Stimulated activated CD4-positive, alpha-beta T cell treated with anti-CD3 and anti-CD28 coated beads, Interleukin-4, amount 100 ng/mL, for 1 hour (primary cell): ENCODE measurements around the gene RPL36.

Source experiments
- DNase-seq: peaks from one replicate; pipeline ENCODE4 v3.0.0-alpha.2; 2020

RPL36 gene

DNA sequence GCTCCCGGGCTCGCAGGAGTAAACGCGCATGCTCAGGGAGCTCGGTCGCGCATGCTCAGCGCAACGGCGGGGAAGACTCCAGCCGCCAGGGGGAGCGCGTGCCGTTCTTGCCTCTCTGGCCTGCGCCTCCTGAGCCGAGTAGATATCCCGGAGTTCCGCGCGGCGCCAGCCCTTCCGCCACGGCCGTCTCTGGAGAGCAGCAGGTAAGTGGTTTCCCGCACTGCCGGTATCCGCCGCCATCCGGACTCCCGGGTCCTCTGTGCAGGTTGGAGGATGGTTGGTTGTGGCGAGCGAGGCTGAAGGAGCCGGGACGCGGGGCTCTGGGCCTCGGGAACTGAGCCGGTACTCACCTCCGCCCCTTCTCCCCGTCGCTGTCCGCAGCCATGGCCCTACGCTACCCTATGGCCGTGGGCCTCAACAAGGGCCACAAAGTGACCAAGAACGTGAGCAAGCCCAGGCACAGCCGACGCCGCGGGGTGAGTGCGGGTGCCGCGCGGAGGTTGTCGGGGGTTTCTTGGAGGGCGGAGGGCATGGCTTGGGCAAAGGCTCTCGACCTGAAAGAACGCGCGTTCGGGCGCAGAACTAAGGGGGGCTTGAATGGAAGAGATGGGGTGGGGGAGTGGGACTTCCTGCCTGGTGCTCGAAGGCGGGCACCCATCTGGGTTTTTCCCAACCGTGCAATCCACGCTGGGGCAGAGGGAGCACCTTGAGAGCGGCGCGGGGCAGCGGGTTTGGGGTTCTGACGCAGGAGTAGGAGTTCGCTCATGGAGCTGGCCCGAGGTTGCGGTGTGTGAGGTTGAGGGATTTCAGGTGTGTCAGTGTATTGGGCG is at the start of gene RPL36:
Gene RPL36 (plus strand): TSS at position 171 of the 830 bp plus-strand sequence. CDS start 213 bp downstream, at position 384.
- DNase-seq: peak; percentile 99

DNA sequence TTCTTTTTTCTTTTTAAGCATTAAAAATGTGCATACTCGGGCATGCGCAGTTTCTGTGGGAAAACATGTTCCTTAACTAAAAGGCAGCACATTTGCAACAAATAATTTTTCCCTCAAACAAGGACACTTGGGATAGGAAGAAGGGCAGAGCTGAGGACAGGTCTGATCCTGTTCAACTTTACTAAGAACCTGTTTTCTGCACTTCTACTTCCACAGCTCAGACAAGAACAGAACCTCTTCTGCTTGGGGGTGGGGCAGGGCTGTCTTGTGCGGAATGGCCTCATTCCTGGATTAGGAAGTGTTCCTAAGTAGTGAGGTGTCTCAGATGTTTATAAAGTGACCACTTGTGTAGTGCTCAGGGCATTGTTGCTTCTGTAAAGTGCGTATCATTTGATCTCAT is 48.9 kb upstream of the RPL36 start:
- DNase-seq: no peak

GRCh38 chr19:5642204-5642603 is 47.9 kb upstream of the RPL36 start:
- DNase-seq: no peak

DNA sequence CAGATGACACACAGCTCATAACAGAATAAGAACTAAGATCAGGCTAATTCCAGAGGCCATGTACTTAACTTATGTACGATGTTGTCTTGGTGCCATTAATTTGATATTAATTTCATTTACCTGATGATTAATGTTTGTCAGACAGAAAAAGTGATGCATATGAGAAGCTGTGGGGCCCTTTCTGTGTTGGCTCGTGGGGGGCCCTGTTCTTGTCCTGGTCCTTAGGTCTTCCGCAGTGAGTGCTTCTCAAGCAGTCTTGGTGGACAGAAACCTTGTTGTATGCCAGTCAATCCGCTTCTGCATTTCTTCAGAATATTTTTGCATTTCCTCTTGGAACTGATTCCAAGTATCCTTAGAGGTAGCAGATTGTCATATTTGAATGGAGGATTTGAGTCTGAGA is 47.0 kb upstream of the RPL36 start:
- no peak for DNase-seq

DNA sequence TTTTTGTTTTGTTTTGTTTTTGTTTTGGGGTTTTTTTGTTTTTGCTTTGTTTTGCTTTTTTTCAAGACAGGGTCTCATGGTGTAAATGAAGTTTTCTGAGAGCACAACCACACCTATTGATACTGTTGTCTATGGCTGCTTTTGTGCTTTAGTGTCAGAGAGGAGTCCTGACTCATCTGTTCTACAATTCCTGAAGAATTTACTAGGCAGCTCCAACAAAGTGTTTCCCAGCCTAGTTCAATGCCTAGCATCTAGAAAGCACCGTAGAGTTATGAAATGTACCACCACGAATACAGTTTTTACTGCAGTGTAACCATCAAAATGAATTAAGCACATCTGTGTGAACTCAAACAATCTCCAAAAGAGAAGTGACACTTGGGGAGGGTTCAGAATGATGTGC is 46.1 kb upstream of the RPL36 start:
- no peak for DNase-seq

GRCh38 chr19:5645409-5645808 is 44.7 kb upstream of the RPL36 start:
- DNase-seq: no peak

DNA sequence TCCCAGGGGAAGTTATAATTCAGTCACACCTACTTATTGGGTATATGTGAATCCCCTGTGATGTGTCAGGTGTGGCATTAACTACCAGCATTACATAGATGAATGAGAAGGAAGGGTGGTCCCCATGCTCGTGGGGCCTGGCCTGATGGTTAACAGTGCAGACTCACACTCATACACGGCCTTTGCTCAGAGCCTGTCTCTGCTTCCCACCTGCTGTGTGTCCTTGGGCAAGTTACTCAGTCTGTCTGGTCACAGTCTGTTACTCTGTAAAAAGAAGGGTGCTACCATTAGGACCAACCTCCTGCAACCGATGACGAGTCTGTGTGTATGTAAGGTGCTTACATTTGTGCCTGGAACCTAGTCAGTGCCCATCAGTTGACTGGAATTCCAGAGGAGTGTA is 43.4 kb upstream of the RPL36 start:
- DNase-seq: no peak

DNA sequence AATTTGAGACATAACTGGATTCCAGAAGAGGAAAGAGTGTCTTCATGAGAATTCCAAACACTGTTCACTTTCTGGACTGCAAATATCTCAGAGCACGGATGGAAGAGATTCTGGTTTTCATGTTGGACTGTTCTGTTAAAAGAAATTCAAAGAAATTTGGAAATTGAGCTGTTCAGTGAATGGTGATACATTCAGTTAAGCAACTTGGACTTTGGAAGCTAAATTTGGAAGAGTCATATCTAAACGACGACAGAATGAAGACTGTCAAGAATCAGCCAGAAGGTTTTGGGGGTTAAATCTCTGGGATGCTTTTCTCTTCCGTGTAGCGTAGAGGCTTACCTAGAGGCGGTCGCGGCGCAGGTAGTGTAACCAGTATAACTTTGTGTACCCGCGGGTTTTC is 41.6 kb upstream of the RPL36 start:
- DNase-seq: no peak

GRCh38 chr19:5651361-5651760 is 38.7 kb upstream of the RPL36 start:
- DNase-seq: no peak

- DNase-seq: no peak
Measured at GRCh38 chr19:5652261-5652660, 37.8 kb upstream of the RPL36 start.

DNA sequence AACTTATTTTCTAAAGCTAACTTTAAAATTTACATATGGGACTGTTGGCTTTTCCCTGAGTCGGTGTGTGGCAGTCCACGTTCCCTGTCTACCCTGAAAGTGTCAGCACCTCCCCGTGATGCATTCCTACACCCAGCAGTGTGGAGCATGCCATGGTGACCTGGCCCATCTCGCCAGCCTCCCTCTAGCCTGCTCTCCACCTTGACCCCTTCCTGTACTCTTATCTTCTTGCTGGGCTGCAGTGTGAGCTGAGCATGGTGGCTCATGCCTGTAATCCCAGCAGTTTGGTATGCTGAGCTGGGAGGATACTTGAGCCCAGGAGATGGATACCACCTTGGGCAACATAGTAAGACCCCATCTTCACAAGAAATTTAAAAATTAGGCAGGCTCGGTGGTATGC is 35.2 kb upstream of the RPL36 start:
- DNase-seq: no peak

DNA sequence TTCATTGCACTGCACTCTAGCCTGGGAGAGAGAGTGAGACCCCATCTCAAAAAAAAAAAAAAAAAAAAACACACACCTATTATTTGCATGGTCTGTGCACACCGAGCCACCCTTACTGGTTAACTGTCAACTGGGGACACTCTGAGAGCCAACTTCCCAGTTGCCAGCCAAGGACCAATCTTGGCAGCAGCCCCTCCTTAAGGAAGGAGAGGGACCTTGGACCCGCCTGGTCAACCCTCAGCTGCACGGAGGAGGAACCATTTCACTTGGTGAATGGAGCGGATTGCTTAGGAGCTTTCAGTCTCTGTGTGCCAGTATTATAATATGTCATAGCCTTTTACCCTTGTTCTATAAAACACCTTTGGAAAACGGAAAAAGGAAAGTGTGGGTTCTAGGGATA is 34.7 kb upstream of the RPL36 start:
- no peak for DNase-seq

DNA sequence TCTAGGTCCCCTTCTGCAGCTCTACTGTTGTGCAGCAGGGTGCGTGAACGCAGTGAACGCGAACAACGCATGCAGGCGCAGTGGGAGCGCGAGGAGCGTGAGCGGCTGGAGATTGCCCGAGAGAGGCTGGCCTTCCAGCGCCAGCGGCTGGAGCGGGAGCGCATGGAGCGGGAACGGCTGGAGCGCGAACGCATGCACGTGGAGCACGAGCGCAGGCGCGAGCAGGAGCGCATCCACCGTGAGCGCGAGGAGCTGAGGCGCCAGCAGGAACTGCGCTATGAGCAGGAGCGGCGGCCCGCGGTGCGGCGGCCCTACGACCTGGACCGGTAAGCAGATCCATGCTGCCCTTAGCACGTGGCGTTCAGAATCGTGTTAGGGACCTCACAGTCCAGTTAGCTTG is 28.6 kb upstream of the RPL36 start:
- no peak for DNase-seq

DNA sequence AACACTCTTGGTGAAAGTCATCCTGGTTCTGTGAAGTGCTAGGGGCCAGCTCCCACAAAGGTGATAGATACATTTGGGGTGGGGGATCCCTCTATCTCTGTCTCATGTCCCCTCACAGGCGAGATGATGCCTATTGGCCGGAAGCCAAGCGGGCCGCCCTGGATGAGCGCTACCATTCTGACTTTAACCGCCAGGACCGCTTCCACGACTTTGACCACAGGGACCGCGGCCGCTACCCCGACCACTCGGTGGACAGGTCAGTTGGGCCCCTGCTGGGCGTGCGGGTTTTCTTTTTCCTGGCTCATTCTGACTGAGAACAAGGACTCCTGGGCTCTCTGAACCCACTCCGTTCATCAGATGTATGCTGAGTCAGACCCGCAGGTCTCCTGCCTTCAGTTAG is 26.2 kb upstream of the RPL36 start:
- no peak for DNase-seq

DNA sequence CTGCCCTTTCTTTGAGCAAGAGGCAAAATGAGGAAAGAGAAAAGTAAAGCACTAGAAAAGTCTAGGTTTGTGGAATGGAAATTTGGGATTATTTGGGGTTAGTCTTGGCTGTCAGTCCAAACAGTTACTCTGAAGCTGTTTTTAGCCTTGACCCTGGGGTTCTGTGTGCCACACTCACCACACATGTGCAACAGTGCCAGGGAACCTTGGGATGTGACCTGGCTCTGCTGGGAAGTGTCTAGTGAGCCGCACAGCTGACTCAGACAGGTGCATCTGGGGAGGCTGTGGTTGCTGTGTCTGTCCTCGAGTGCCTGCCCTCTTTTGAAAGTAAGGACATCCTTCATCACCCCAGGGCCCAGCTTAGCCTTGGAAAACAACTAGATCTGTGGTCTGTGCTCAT is 25.6 kb upstream of the RPL36 start:
- DNase-seq: no peak

GRCh38 chr19:5665781-5666513 is 24.1 kb upstream of the RPL36 start:
- no peak for DNase-seq

GRCh38 chr19:5666921-5667610 is 23.0 kb upstream of the RPL36 start:
- no peak for DNase-seq

DNA sequence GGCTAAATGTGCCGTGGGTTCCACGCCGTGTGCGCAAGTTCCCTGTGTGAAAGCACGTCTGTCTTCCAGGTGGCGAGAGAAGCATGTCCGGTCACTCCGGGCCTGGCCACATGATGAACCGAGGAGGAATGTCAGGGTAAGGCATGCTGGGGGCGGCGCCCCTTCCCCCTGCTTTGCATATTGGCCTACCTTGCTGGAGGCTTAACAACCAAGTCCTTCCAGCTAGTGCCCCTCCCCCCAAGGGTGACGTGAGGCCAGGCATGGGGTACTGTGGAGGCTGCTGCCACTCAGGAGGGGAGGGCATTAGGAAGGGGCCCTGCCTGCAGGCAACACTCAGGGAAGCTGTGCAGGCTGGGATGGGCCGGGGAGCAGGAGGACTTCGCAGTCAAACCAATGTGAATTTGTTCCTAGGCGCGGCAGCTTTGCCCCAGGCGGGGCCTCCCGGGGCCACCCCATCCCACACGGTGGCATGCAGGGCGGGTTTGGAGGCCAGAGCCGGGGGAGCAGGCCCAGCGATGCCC is 22.3 kb upstream of the RPL36 start:
- no peak for DNase-seq

GRCh38 chr19:5669212-5669611 is 20.9 kb upstream of the RPL36 start:
- DNase-seq: no peak

- no peak for DNase-seq
Measured at GRCh38 chr19:5671600-5671999, 18.5 kb upstream of the RPL36 start.

- DNase-seq: no peak
Measured at GRCh38 chr19:5672708-5673459, 17.2 kb upstream of the RPL36 start.

- DNase-seq: no peak
Measured at GRCh38 chr19:5673752-5674151, 16.3 kb upstream of the RPL36 start.

DNA sequence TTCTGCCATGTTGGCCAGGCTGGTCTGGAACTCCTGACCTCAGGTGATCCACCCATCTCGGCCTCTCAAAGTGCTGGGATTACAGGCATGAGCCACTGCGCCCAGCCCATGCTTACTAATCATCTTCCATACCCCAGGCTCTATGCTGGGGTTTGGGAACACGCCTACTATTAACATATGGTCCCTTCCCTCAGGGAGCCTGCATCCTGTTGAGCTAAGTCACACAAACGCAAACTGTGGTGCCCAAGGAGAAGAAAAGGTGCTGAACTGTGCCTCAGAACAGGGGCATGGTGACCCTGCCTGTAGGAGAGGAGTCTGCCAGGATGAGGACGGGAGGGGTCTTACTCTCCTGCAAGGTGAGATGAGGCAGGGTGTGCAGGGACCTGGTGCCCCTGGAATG is 15.4 kb upstream of the RPL36 start:
- no peak for DNase-seq
